Posterior vena cava (tissue), 2 donors: Measurements from ENCODE around the gene DHX34. TPM values are rescaled to one million over a fixed set of nuclear protein-coding genes. Genes with fewer than 3 reads are reported as not detected.
"Not testable (repeated sequence)": the region's sequence is repeated elsewhere in the genome, so short reads cannot be mapped to it uniquely, and the experiment has no call there.

Experiments
- DNase-seq: peaks from one replicate; pipeline ENCODE4 v3.0.0-alpha.2; 2020; ENCODE audit warnings: low spot score
- intact Hi-C, 2 donors: fragments of 100-400 bp; cut with DNase I; formaldehyde crosslinking; loops; one replicate each; pipeline versions ENCODE4 v1.14.1 to v1.14.2; 2022 to 2023
- total RNA-seq, 2 donors: library from RNA; stranded (reverse); fragmentation: NEBNext Ultra II Directional; extraction: Animal tissue kit (Norgen Biotek cat#: 25700); gene quantifications; one replicate each; pipeline ENCODE4 v1.2.1, GENCODE V29; 2021
- donor health status: DM: yes; HTN: yes; CAD: no.
- donor health status: DM: yes; HTN: yes; CAD: no.

Gene DHX34
- total RNA-seq, 2 donors from 2014 or later, result 7.7 to 7.9 TPM

- intact Hi-C loops, result no loop called here
Observed at GRCh38 chr19:47322058-47322457, 27.1 kb upstream of the DHX34 start.

GRCh38 chr19:47323409-47323808 is 25.7 kb upstream of the DHX34 start:
- intact Hi-C loops, result no loop called here
- no peak for DNase-seq

More at GRCh38 chr19:47322058-47322457, 27.1 kb upstream of the DHX34 start:
- DNase-seq, result no peak

GRCh38 chr19:47323872-47324271 is 25.2 kb upstream of the DHX34 start:
- intact Hi-C loops, result no loop called here
- no peak for DNase-seq

DNA sequence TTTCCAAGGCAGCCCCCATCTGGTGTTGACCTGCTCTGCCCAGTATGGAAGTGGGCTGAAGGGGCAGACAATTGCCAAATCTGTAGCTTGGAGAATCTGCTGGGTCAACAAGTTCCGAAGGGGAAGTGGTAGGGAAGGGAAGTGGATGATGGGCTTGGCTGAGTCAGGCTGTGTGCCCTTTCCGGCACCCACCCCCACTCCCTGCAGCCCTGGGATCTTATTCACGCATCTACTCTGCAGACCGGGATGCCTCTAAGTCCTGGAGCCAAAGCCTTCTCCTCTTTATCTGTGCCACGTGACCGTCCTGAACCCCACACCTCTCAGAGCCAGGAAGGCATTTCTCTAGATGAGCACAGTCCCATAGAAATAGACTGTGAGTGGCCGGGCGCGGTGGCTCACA is 24.6 kb upstream of the DHX34 start:
- DNase-seq, result no peak
- intact Hi-C loops, result no loop called here

GRCh38 chr19:47330466-47330869 is 18.6 kb upstream of the DHX34 start:
- intact Hi-C loops, result loop anchor here in 1 of 2 donors (10.0 kb wide), 1 partner anchor 1846 kb away; no protein-coding TSS in a partner anchor
- DNase-seq, result no peak

DNA sequence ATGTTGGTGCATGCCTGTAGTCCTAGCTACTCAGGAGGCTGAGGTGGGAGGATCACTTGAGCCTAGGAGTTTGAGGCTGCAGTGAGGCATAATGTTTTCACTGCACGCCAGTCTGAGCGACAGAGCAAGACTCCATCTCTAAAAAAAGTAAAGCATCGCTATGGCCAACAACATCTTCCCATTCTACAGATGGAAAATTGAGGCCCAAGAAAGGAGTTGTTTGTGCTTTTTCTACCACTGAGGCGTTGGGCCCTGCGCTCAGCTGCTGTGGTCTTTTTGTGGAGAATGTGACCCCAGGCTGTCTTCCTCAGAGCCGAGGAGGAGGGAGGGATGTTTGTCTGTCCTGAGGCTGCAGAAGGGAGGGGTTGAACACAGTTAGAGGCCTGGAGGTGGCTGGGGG is 17.6 kb upstream of the DHX34 start:
- no peak for DNase-seq
- intact Hi-C loops, result loop anchor here in 1 of 2 donors (10.0 kb wide), 1 partner anchor 1847 kb away; no protein-coding TSS in a partner anchor

DNA sequence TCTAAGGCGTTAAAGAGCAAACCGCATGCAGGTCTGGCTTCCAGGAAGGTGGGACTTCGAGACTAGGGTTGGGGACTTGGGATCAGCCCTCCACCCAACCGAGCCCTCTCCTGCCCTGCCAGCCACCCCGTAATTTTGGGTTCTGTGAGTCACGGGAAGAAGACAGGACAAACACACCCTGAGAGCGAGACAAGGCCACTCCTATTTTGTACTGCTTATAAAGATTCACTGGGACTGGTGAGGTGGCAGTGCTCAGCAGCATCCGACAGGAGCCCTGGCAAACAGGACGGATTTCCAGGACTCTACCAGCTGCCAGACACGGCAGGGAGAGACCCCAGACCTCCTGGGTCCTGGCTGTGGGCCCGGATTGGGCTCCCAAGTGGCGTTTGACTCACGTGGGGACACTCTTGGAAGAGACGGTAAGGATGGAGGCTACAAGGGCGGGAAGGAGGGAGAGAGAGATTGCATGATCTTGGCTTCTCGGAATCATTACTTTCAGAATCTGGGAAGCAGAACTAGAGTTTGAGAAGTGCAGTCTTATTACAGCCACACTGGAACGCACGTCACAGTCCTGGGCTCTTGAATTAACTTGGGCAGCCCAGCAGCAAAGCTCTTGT is 17.1 kb upstream of the DHX34 start, which contains the start of gene C5AR2:
TSS of gene C5AR2 (plus strand) at position 245 of the 617 bp plus-strand sequence. CDS start 8,625 bp downstream, outside the sequence.
- intact Hi-C loops, result loop anchor here in 1 of 2 donors (10.0 kb wide), 1 partner anchor 1847 kb away; no protein-coding TSS in a partner anchor
- peak; percentile 92 for DNase-seq

DNA sequence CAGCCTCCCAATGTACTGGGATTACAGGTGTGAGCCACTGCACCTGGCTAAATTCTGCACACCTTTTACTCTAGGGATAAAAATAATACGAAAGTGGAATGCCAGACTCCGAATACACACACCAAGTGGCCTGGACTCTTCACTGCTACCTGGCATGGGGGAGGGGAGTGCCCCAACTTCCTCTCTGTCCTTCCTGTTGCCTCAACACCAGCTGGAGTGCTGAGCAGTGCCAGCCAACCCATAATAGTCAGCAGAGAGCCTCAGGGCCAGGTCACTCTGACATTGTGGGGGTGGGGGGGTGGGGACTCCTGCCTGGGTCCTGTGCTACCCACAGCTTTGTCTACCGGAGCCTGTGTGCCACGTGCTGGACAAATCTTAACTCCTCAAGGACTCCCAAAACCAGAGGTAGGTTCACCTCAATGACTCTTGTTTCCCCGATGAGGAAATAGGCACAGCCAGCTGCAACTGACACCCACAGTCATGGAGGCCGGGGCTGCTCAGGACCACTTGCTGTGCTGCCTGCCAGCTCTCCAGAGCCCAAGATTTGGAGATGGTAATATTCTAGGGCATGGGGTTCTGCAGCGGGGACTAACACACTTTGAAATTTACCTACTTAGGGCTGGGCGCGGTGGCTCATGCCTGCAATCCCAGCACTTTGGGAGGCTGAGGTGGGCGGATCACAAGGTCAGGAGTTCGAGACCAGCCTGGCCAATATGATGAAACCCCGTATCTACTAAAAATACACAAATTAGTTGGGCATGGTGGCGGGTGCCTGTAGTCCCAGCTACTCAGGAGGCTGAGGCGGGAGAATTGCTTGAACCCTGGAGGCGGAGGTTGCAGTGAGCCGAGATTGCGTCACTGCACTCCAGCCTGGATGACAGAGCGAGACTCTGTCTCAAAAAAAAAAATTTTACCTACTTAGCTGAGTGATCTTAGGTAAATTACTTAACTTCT is 12.1 kb upstream of the DHX34 start:
- peak; percentile 91 for DNase-seq
- intact Hi-C loops, result loop anchor here in 1 of 2 donors (10.0 kb wide), 1 partner anchor 1852 kb away; no protein-coding TSS in a partner anchor

DNA sequence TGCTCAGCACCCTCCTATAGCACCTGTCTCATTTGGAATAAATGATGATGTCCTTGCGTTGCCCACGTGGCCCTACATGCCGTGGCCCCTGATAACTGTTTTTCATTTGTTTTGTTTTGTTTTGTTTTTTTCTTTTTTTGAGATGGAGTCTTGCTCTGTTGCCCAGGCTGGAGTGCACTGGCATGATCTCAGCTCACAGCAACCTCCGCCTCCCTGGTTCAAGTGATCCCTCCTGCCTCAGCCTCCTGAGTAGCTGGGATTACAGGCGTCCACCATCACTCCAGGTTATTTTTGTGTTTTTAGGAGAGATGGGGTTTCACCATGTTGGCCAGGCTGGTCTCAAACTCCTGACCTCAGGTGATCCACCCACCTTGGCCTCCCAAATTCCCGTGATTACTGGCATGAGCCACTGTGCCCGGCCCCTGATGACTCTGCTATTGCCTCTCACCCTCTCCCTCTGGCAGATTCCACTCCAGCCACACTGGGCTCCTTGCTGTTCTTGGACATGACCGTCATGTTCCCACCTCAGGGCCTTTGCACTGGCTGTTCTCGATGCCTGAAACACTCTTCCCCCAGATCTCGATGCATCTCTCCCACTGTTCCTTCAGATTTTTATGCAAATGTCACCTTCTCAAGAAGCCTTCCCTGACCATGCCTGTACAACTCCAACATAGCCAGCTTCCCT is 9.8 kb upstream of the DHX34 start:
- intact Hi-C loops, result loop anchor here in 1 of 2 donors (10.0 kb wide), 1 partner anchor 1855 kb away; no protein-coding TSS in a partner anchor
- DNase-seq, result no peak

- DNase-seq, result no peak
- intact Hi-C loops, result no loop called here
Observed at GRCh38 chr19:47340477-47341208, 8.5 kb upstream of the DHX34 start.

DNA sequence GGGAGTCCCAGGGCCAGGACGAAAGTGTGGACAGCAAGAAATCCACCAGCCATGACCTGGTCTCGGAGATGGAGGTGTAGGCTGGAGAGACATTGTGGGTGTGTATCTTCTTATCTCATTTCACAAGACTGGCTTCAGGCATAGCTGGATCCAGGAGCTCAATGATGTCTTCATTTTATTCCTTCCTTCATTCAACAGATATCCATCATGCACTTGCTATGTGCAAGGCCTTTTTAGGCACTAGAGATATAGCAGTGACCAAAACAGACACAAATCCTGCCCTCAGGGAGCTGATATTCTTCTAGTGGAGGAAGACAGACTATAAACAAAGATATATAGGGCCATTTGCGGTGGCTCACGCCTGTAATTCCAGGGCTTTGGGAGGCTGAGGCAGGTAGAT is 7.4 kb upstream of the DHX34 start:
- DNase-seq, result no peak
- intact Hi-C loops, result no loop called here

DNA sequence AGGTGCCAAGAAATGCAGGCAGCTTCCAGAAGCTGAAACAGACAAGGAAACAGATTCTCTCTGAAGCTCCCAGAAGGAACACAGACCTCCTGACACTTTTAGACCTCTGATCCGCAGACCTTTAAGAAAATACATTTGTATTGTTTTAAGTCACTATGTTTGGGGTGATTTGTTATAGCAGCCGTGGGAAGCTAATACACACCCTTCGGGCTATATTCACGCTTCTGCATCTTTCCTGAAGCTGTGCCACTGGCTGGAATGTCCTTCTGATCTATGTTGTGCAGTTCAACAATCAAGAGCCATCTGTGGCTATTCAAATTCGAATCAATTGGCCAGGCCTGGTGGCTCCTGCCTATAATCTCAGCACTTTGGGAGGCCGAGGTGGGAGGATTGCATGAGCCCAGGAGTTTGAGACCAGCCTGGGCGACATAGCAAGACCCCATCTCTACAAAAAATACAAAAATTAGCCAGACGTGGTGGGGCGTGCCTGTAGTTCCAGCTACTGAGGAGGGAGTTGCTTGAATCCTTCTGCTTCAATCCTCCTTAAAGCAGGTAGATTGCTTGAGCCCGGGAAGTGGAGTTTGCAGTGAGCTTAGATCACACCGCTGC is 5.8 kb upstream of the DHX34 start:
- DNase-seq, result no peak
- intact Hi-C loops, result no loop called here

- intact Hi-C loops, result no loop called here
- no peak for DNase-seq
Observed at GRCh38 chr19:47344425-47344824, 4.7 kb upstream of the DHX34 start.

GRCh38 chr19:47346024-47346423 is 3.1 kb upstream of the DHX34 start:
- intact Hi-C loops, DNase-seq: not testable (repeated sequence)

GRCh38 chr19:47350630-47351029 is 1.5 kb downstream of the DHX34 start:
- DNase-seq, result no peak
- intact Hi-C loops, result no loop called here

DNA sequence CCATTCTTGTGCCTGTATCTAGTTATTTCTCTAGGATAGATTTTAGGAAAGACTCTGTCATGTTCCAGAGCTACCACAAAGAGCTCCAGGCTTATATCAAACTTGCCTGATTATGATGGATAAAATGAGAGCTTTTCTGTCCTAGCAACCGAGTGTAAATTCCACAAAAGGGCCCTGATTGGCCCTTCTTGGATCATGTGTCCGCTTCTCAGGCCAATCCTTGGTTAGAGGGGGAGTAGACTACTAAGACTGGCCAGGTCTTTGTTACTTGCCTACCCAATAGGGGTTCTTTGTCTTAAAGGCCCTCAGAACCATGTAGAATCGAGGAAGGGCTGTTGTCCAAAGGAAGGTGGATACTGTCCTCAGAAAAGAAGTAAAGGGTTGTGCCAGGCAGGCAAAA is 2.4 kb downstream of the DHX34 start:
- intact Hi-C loops, result no loop called here
- no peak for DNase-seq

GRCh38 chr19:47352095-47352494 is 3.0 kb downstream of the DHX34 start:
- intact Hi-C loops, result no loop called here
- no peak for DNase-seq

GRCh38 chr19:47353307-47353712 is 4.2 kb downstream of the DHX34 start:
- DNase-seq, result no peak
- intact Hi-C loops, result no loop called here
